GM12865 (cell line): ENCODE data around the gene ACAP1.

Experiments used
- DNase-seq: peaks from one replicate; pipeline ENCODE4 v3.0.0; 2010; ENCODE audit warnings: low read depth
- H3K4me3 ChIP-seq: 2 replicates; pipeline ENCODE4 v1.5.1; 2011; ENCODE audit warnings: mild to moderate bottlenecking, low read depth, low read length, control low read depth
- CTCF ChIP-seq: IDR thresholded peaks from 2 replicates; pipeline ENCODE4 v1.5.1; 2011; ENCODE audit warnings: low read length, control low read depth, low read depth, inconsistent platforms; ENCODE audit not compliant: insufficient read depth; ENCODE audit errors: missing control alignments

Gene ACAP1

GRCh38 chr17:7306911-7307685, 29.2 kb upstream of the ACAP1 start, which contains the start of gene EIF5A:
Gene EIF5A, plus strand, starts transcription at chr17:7307628. Its CDS starts 2,008 bp downstream, at chr17:7309636.
- peak; percentile 100 for DNase-seq
- no peak for TF ChIP-seq CTCF
- peak within 1 kb of the TSS; percentile 80 for H3K4me3 ChIP-seq

GRCh38 chr17:7307686-7308624, 28.4 kb upstream of the ACAP1 start:
- DNase-seq = peak; percentile 69
- H3K4me3 ChIP-seq = peak overlapping the region; percentile 80
- peak; percentile 19 for TF ChIP-seq CTCF

- no peak for TF ChIP-seq CTCF
- peak overlapping the region; percentile 80 for H3K4me3 ChIP-seq
- peak; percentile 95 for DNase-seq
Measured at GRCh38 chr17:7308625-7309433, 27.5 kb upstream of the ACAP1 start.

GRCh38 chr17:7309628-7310027, 26.7 kb upstream of the ACAP1 start:
- TF ChIP-seq CTCF = no peak
- no peak for DNase-seq
- H3K4me3 ChIP-seq = peak overlapping the region; percentile 80

- no peak overlapping the region for H3K4me3 ChIP-seq
- no peak for TF ChIP-seq CTCF
- DNase-seq = no peak
Measured at GRCh38 chr17:7311110-7311705, 25.1 kb upstream of the ACAP1 start.
